Ascending aorta (tissue), 2 donors: ENCODE data around the gene NKAIN4. TPM values are rescaled to one million over a fixed set of nuclear protein-coding genes. Genes with fewer than 3 reads are reported as not detected.

Experiments used
- DNase-seq, 2 donors: peaks; one replicate each; pipeline ENCODE4 v3.0.0-alpha.2; 2019; ENCODE audit warnings: low spot score in 2 of 2
- H3K27ac ChIP-seq, 2 donors: fragments of 200-600 bp; sonication (generic); one replicate each; pipeline ENCODE4 v1.5.1; 2016 to 2017; ENCODE audit warnings: mild to moderate bottlenecking in 1 of 2
- H3K27me3 ChIP-seq: fragments of 200-600 bp; sonication (generic); one replicate; pipeline ENCODE4 v1.5.1; 2017
- H3K36me3 ChIP-seq, 2 donors: fragments of 200-600 bp; sonication (generic); one replicate each; pipeline ENCODE4 v1.5.1; 2016
- H3K4me1 ChIP-seq, 2 donors: fragments of 200-600 bp; sonication (generic); one replicate each; pipeline ENCODE4 v1.5.1; 2016 to 2017; ENCODE audit warnings: mild to moderate bottlenecking in 1 of 2
- H3K4me3 ChIP-seq, 2 donors: fragments of 200-600 bp; sonication (generic); one replicate each; pipeline ENCODE4 v1.5.1; 2016 to 2017; ENCODE audit warnings: mild to moderate bottlenecking in 1 of 2
- H3K9me3 ChIP-seq, 2 donors: fragments of 200-600 bp; sonication (generic); one replicate each; pipeline ENCODE4 v1.5.1; 2016
- CTCF ChIP-seq, 3 experiments: fragments of 200-600 bp in 2 of 3; fragments of 450-650 bp in 1 of 3; sonication (generic) in 2 of 3; IDR thresholded peaks; one replicate each; pipeline ENCODE4 v1.5.1; 2016 to 2019; ENCODE audit warnings: antibody characterized with exemption in 3 of 3, mild to moderate bottlenecking in 1 of 3, moderate library complexity in 1 of 3
- intact Hi-C: fragments of 100-400 bp; cut with DNase I; formaldehyde crosslinking; loops from one replicate; pipeline ENCODE4 v1.15.1; 2023
- total RNA-seq: library from RNA; depleted of rRNA; stranded (reverse); fragments of >200 nt; gene quantifications from one replicate; pipeline ENCODE4 v1.1.0, GENCODE V29; 2016

Gene NKAIN4
- total RNA-seq, 1 donor from 2014 or later, result not detected

- Histone ChIP-seq H3K36me3 (peaks cover 63 to 83% of the 10 kb centered on the region in 2 donors), H3K4me3 (no peak overlapping the region), H3K9me3 (no peaks in the 10 kb centered on the region), H3K27me3 (no peaks in the 10 kb centered on the region), H3K27ac (no peak overlapping the region), H3K4me1 (no peaks in the 10 kb centered on the region)
- TF ChIP-seq CTCF (IDR thresholded peaks at IDR 0.05), result no peak
- intact Hi-C loops, result no loop called here
- DNase-seq, result no peak
Observed at GRCh38 chr20:63205896-63206295, 48.4 kb downstream of the NKAIN4 start.

GRCh38 chr20:63204362-63204761 is 49.9 kb downstream of the NKAIN4 start:
- no peak for DNase-seq
- Histone ChIP-seq H3K4me1 (no peaks in the 10 kb centered on the region), H3K27me3 (no peaks in the 10 kb centered on the region), H3K9me3 (no peaks in the 10 kb centered on the region), H3K4me3 (no peak overlapping the region), H3K36me3 (peaks cover 56 to 76% of the 10 kb centered on the region in 2 donors), H3K27ac (no peak overlapping the region)
- intact Hi-C loops, result no loop called here
- TF ChIP-seq CTCF (IDR thresholded peaks at IDR 0.05), result no peak

- TF ChIP-seq CTCF (IDR thresholded peaks at IDR 0.05), result no peak
- Histone ChIP-seq H3K4me1 (no peaks in the 10 kb centered on the region), H3K4me3 (no peak overlapping the region), H3K27ac (no peak overlapping the region), H3K36me3 (peaks cover 45 to 69% of the 10 kb centered on the region in 2 donors), H3K27me3 (no peaks in the 10 kb centered on the region), H3K9me3 (no peaks in the 10 kb centered on the region)
- intact Hi-C loops, result no loop called here
- DNase-seq, result no peak
Observed at GRCh38 chr20:63202811-63203526, 51.3 kb downstream of the NKAIN4 start.

GRCh38 chr20:63202021-63202420 is 52.2 kb downstream of the NKAIN4 start:
- intact Hi-C loops, result no loop called here
- Histone ChIP-seq H3K4me3 (no peak overlapping the region), H3K27ac (no peak overlapping the region), H3K27me3 (no peaks in the 10 kb centered on the region), H3K36me3 (peaks cover 43 to 70% of the 10 kb centered on the region in 2 donors), H3K4me1 (no peaks in the 10 kb centered on the region), H3K9me3 (no peaks in the 10 kb centered on the region)
- DNase-seq, result no peak
- no peak for TF ChIP-seq CTCF (IDR thresholded peaks at IDR 0.05)

- peaks cover 22 to 60% of the 10 kb centered on the region in 2 donors for H3K36me3 ChIP-seq
Observed at GRCh38 chr20:63198606-63199005, 55.7 kb downstream of the NKAIN4 start.

More at GRCh38 chr20:63198606-63199005, 55.7 kb downstream of the NKAIN4 start:
- Histone ChIP-seq H3K9me3 (no peaks in the 10 kb centered on the region), H3K27ac (no peak overlapping the region), H3K4me1 (no peaks in the 10 kb centered on the region), H3K27me3 (no peaks in the 10 kb centered on the region), H3K4me3 (no peak overlapping the region)
- TF ChIP-seq CTCF (IDR thresholded peaks at IDR 0.05), result no peak
- no peak for DNase-seq
- intact Hi-C loops, result no loop called here
